Panc1 (cell line): Measurements from ENCODE around the gene SFT2D2. TPM values are rescaled to one million over a fixed set of nuclear protein-coding genes. Genes with fewer than 3 reads are reported as not detected.

ENCODE experiments used
- ATAC-seq: fragments of 200-7000 bp; cut with Tn5 transposase; 2 replicates; pipeline ENCODE4 v1.9.1; 2020; ENCODE audit warnings: mild to moderate bottlenecking, moderate library complexity
- BruUV-seq: library from RNA; stranded (reverse); fragments of 400-500 nt; replicated peaks from 2 replicates; lab custom pipeline; 2021; lab: Mats Ljungman, UMichigan
- CTCF ChIA-PET: fragments of 300-600 bp; sonication (Branson Sonifier 250); formaldehyde crosslinking; loops from one replicate; lab custom pipeline; 2022; ENCODE audit warnings: antibody characterized with exemption; lab: Charles Lee
- POLR2A ChIA-PET: fragments of 300-600 bp; sonication (Branson Sonifier 250); formaldehyde crosslinking; loops from one replicate; lab custom pipeline; 2022; ENCODE audit warnings: antibody characterized with exemption; lab: Charles Lee
- DNase-seq: peaks from one replicate; pipeline ENCODE4 v3.0.0-alpha.2; 2010; ENCODE audit warnings: low read depth, low spot score
- H3K27ac ChIP-seq: 2 replicates; pipeline ENCODE4 v1.5.1; 2011; ENCODE audit warnings: mild to moderate bottlenecking, low read length, inconsistent platforms
- H3K27me3 ChIP-seq: fragments of 200-500 bp; sonication (Bioruptor generic); 2 replicates; pipeline ENCODE4 v1.6.0; 2014; ENCODE audit warnings: low read length, inconsistent platforms; ENCODE audit not compliant: control insufficient read depth, insufficient read depth
- H3K36me3 ChIP-seq: fragments of 200-500 bp; sonication (Bioruptor generic); 2 replicates; pipeline ENCODE4 v1.5.1; 2014; ENCODE audit warnings: inconsistent platforms, mild to moderate bottlenecking, low read length, moderate library complexity; ENCODE audit not compliant: control insufficient read depth, insufficient read depth
- H3K4me1 ChIP-seq: 2 replicates; pipeline ENCODE4 v1.5.1; 2011; ENCODE audit warnings: inconsistent platforms, mild to moderate bottlenecking, low read length, moderate library complexity; ENCODE audit not compliant: control insufficient read depth, insufficient read depth
- H3K4me3 ChIP-seq, 2 experiments: 2 replicates each; pipeline ENCODE4 v1.5.1; 2011 to 2012; ENCODE audit warnings: low read depth in 2 of 2, low read length in 2 of 2, mild to moderate bottlenecking in 2 of 2, inconsistent platforms in 1 of 2, moderate library complexity in 1 of 2
- H3K9me3 ChIP-seq: fragments of 200-500 bp; sonication (Bioruptor generic); 2 replicates; pipeline ENCODE4 v1.5.1; 2014; ENCODE audit warnings: low read depth, mild to moderate bottlenecking, inconsistent platforms, low read length, moderate library complexity; ENCODE audit not compliant: control insufficient read depth, insufficient read depth
- CTCF ChIP-seq: fragments of 450-650 bp; IDR thresholded peaks from 2 replicates; pipeline ENCODE4 v1.5.1; 2017; ENCODE audit warnings: mild to moderate bottlenecking
- POLR2AphosphoS5 ChIP-seq: IDR thresholded peaks from 2 replicates; pipeline ENCODE4 v1.6.1; 2012; ENCODE audit warnings: mild to moderate bottlenecking, low read depth, low read length, moderate library complexity
- SIN3A ChIP-seq: IDR thresholded peaks from 2 replicates; pipeline ENCODE4 v1.6.1; 2012; ENCODE audit warnings: low read depth, mild to moderate bottlenecking, low read length, moderate library complexity, borderline replicate concordance; ENCODE audit not compliant: insufficient read depth
- TCF7L2 ChIP-seq: IDR thresholded peaks from 2 replicates; pipeline ENCODE4 v1.6.1; 2011; ENCODE audit warnings: mild to moderate bottlenecking, low read depth, low read length, inconsistent platforms
- in situ Hi-C: cut with HindIII; loops from 2 replicates; pipeline ENCODE4 v1.10.0; 2016; ENCODE audit warnings: low sequenced_read_pairs, low pct_unique_long_range_greater_than_20kb
- intact Hi-C: fragments of 100-400 bp; cut with micrococcal nuclease; formaldehyde crosslinking; loops from one replicate; pipeline ENCODE4 v1.10.0; 2022; ENCODE audit not compliant: unreplicated experiment
- total RNA-seq: library from RNA; stranded (reverse); gene quantifications from one replicate; pipeline ENCODE4 v1.2.1, GENCODE V29; 2021; ENCODE audit not compliant: unreplicated experiment
- TF ChIP-seq, protein P1 (sequence below), 2 experiments: IDR thresholded peaks; 2 replicates each; pipeline ENCODE4 v1.6.1; 2011 to 2012; ENCODE audit warnings: low read depth in 2 of 2, control low read depth in 1 of 2, low read length in 1 of 2, mild to moderate bottlenecking in 1 of 2, moderate library complexity in 1 of 2; ENCODE audit not compliant: insufficient read depth in 1 of 2

Gene SFT2D2
- total RNA-seq, 1 experiment from 2014 or later = 68.1 TPM

GRCh38 chr1:168190403-168190802 is 35.4 kb upstream of the SFT2D2 start:
- H3K4me1 ChIP-seq = no peaks in the 10 kb centered on the region
- H3K9me3 ChIP-seq = no peaks in the 10 kb centered on the region
- ChIA-PET POLR2A (no interaction called here), CTCF (no interaction called here)
- no peak overlapping the region for H3K4me3 ChIP-seq
- intact Hi-C loops (no loop called here), in situ Hi-C loops (no loop called here)
- BruUV-seq = no TSS peak
- no peak for DNase-seq
- H3K36me3 ChIP-seq = peaks cover 2% of the 10 kb centered on the region; the same call in 1 of the 2 replicates
- ATAC-seq = no peak
- no peaks in the 10 kb centered on the region for H3K27me3 ChIP-seq
- TF ChIP-seq POLR2AphosphoS5 (no peak), TCF7L2 (no peak), SIN3A (no peak), CTCF (no peak)
- TF ChIP-seq, protein P1, sequence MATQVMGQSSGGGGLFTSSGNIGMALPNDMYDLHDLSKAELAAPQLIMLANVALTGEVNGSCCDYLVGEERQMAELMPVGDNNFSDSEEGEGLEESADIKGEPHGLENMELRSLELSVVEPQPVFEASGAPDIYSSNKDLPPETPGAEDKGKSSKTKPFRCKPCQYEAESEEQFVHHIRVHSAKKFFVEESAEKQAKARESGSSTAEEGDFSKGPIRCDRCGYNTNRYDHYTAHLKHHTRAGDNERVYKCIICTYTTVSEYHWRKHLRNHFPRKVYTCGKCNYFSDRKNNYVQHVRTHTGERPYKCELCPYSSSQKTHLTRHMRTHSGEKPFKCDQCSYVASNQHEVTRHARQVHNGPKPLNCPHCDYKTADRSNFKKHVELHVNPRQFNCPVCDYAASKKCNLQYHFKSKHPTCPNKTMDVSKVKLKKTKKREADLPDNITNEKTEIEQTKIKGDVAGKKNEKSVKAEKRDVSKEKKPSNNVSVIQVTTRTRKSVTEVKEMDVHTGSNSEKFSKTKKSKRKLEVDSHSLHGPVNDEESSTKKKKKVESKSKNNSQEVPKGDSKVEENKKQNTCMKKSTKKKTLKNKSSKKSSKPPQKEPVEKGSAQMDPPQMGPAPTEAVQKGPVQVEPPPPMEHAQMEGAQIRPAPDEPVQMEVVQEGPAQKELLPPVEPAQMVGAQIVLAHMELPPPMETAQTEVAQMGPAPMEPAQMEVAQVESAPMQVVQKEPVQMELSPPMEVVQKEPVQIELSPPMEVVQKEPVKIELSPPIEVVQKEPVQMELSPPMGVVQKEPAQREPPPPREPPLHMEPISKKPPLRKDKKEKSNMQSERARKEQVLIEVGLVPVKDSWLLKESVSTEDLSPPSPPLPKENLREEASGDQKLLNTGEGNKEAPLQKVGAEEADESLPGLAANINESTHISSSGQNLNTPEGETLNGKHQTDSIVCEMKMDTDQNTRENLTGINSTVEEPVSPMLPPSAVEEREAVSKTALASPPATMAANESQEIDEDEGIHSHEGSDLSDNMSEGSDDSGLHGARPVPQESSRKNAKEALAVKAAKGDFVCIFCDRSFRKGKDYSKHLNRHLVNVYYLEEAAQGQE (IDR thresholded peaks at IDR 0.05; ENCODE audit: insufficient read depth in 1 of 2, low read depth in 2 of 2, low read length in 1 of 2) = no peak
- no peak overlapping the region for H3K27ac ChIP-seq

- ChIA-PET POLR2A (no interaction called here), CTCF (no interaction called here)
- DNase-seq (no peak), ATAC-seq (no peak)
- intact Hi-C loops = no loop called here
- Histone ChIP-seq H3K36me3 (peaks cover 26% of the 10 kb centered on the region), H3K4me1 (no peaks in the 10 kb centered on the region), H3K27ac (no peak overlapping the region), H3K27me3 (no peaks in the 10 kb centered on the region), H3K4me3 (no peak overlapping the region), H3K9me3 (no peaks in the 10 kb centered on the region)
- TF ChIP-seq TCF7L2 (no peak), CTCF (no peak), POLR2AphosphoS5 (no peak)
- TF ChIP-seq, protein P1 (IDR thresholded peaks at IDR 0.05; ENCODE audit: insufficient read depth in 1 of 2, low read depth in 2 of 2, low read length in 1 of 2) = no peak
- BruUV-seq = no TSS peak
- in situ Hi-C loops = no loop called here
Measured at GRCh38 chr1:168195199-168196135, 30.3 kb upstream of the SFT2D2 start.
